Stimulated activated CD8-positive, alpha-beta memory T cell treated with anti-CD3 and anti-CD28 coated beads, Interleukin-15, amount 100 ng/mL, for 4 hours (primary cell): ENCODE results near the gene B3GLCT.

ENCODE experiments used
- DNase-seq, 2 donors: peaks; one replicate each; pipeline ENCODE4 v3.0.0-alpha.2; 2020; ENCODE audit warnings: low read depth in 2 of 2

Gene B3GLCT

DNA sequence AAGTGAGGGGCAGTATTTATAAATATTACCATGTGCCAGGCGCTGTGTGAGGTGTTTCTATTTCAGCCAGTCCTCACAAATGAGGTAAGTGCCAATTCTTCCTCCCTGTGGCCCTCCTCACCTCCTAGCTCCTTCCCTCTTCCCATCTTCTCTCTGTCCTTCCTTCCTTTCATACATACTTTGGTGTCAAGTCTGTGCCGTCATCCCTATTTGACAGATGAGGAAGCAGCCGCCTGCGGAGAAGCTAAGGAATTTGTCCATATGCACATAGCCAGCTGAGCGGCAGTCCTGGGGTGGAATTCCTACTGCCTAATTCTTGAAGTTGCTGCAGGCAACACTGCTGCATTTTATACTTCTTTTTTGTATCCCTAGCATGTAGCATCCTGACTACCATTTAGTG is 150.8 kb downstream of the B3GLCT start:
- no peak for DNase-seq

DNA sequence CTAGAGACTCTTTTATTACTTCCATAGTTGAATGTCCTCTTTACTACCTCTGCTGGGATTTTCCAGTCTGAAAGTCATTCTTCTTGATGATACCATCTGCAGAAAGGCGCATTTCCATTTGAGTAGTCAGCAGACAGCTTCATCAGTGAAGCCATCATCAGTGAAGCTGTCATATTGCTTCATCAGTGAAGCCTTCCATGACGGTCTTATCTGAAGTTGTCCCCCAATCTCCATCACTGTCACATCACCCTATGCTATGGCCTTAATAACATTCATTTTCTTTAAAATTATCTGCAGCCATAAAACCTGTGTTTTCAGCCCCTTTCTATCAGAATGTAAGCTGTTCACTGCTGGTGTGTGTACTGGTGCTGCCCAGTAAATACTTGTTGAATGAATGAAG is 151.6 kb downstream of the B3GLCT start:
- DNase-seq: no peak

DNA sequence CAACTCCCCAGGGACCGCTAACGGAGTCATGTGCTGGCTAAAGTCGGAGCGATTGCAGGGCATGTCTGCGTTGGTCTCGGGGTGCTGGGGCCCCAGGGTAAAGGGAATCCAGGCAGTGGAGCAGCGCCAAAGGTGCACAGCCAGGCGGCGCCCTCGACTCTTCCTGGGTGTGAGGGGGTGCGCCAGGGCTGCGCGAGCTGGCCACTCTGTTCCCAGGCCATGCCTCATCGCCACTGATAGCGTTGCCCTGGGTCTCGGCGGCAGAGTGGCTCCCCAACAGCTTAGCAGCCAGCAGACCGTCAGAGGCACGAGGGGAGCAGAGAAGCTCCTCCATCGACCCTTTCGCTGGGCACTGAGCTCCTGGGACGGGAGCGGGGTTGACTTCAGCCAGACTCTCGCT is 152.7 kb downstream of the B3GLCT start:
- no peak for DNase-seq

DNA sequence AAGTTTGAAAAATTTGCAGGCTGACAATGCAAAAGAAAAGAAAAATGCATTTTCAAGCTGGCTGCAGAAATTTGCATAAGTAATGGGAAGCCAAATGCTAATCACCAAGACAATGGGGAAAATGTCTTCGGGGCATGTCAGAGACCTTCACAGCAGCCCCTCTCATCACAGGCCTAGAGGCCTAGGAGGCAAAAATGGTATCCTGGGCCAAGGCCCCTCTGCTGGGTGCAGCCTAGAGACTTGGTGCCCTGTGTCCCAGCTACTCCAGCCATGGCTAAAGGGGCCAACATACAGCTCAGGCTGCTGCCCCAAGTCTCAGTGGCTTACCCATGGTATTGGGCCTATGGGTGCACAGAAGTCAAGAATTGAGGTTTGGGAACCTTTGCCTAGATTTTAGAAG is 155.2 kb downstream of the B3GLCT start:
- DNase-seq: no peak

DNA sequence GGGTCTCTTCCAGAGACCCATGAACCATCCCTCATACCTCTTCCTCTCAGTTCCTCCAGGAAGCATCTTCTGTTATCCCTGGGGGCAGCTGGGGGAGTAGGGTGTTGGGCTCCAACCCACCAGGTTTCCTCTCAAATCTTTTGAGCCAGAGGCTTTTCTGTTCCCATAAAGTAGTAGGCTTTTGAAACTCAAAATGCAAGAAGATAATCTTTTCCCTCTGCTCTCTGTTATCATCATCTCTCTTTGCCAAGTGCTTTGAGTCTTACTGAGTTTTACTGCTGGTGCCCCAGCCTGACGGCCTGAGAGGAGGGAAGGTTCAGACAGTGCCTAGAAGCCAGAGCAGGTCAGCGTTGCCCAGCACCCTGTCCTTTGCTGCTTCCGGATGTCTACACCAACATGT is 157.2 kb downstream of the B3GLCT start:
- no peak for DNase-seq

- no peak for DNase-seq
Observed at GRCh38 chr13:31357581-31357980, 157.8 kb downstream of the B3GLCT start.

GRCh38 chr13:31361673-31362072 is 161.9 kb downstream of the B3GLCT start:
- DNase-seq: no peak

DNA sequence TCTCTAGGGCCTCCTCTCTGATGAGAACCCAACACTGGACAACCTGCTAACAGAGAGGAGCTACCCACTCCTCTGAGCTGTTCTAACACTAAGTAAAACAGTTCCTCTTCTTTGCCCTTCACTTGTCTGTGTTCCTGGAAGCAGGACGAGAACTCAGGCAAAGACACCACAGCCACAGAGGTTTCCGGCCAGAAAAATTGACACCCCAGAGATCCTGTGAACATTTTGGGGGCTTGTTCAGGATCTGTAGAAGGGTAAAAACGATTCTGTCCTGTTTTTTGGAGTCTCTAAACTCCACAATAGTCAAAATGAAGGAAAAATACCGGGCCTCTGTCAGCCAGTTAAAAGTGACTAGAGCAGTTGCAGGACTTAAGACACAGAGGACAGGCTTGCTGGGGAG is 165.9 kb downstream of the B3GLCT start:
- DNase-seq: no peak

DNA sequence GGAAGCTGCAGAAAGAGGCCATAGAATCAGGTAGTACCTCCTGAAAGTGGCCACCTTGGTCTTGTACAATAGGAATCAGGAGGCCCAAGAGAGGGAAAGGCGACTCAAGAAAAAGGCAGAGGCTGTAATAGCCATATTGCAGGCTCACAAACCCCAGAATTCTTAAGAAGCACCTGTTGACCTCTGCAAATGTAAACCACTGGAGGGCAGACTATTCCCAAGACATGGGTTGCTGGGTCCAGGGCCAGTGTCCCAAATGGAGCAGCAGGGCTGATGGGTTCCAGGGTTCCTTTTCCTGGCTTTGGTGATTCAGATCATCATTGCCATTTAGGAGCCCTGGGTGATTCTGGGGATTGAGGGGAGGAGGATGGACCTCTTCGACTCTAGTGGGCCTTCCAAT is 167.6 kb downstream of the B3GLCT start:
- DNase-seq: no peak

- no peak for DNase-seq
Observed at GRCh38 chr13:31369213-31369612, 169.4 kb downstream of the B3GLCT start.

- no peak for DNase-seq
Observed at GRCh38 chr13:31372454-31372853, 172.7 kb downstream of the B3GLCT start.

GRCh38 chr13:31374682-31375081 is 174.9 kb downstream of the B3GLCT start:
- DNase-seq: no peak

DNA sequence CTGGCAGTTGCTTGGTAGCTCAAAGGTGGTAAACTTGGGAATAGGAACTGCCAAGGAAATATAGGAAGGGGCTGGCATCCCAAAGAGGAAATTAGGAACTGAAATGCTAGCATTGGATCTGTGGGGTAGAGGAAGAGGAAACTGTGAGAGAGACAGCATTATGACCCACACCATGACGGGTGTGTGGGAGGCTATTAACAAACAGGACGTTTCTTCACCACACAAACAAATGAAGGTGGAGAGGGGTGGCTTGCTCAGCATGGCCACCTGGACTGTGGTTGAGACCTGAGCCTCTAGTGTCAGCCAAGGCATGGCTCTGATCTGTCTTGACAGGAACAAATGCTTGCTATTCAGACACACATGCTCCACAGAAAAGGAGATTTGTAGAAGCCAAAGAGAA is 178.2 kb downstream of the B3GLCT start:
- no peak for DNase-seq

DNA sequence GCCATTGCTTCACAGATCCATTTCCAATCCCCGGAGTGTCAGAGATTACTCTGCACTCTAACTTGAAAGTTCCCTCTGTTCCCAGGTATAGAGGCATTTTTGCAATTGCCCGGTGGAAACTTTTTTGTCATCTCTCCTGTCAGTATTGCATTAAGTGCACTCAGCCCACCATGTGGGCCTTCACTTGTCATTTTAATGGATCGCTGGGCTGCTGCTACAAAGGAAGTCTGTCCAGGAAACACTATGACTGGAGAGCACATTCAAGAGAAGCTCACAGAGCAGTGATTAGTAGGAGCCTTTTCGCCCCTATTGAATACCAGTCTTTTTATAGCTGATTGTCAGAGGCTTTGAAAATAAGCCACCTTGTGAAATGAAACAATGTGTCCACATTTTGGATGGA is 180.9 kb downstream of the B3GLCT start:
- no peak for DNase-seq
